Measurements from ENCODE around the gene POLR3K. TPM values are rescaled to one million over a fixed set of nuclear protein-coding genes. Genes with fewer than 3 reads are reported as not detected.

Gene POLR3K
- total RNA-seq, 1 experiment from 2014 or later = 40.1 TPM

DNA sequence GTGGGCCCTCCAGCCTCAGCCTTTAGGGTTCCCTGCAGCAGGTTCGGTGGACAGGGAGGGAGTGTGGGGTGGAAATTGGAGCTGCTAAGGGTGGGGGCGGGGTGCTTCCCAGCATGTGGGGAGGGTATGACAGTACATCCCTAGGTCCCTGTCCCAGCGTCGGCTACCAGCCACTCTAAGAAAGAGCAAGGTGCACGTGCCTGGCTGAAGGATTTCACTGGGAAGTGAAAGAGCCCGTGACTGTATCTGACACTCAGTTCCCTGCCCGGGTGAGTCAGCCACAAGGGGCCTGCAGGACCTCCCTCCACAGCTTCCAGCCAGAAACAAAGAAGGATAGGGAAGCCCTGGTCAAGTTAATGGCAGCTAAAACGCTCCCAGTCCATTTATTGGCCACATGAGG, 4.3 kb upstream of the POLR3K start:
- no peak for TF ChIP-seq NFE2L1 (CRISPR knock-in tag; IDR thresholded peaks at IDR 0.05)
- no peak for TF ChIP-seq ESRRA (CRISPR knock-in tag; IDR thresholded peaks at IDR 0.05; ENCODE audit: borderline replicate concordance)
- no peak for TF ChIP-seq JAZF1 (CRISPR knock-in tag; IDR thresholded peaks at IDR 0.05)
- TF ChIP-seq EMX1 (CRISPR knock-in tag; IDR thresholded peaks at IDR 0.05) = no peak
- TF ChIP-seq NR1H2 (CRISPR knock-in tag; IDR thresholded peaks at IDR 0.05) = no peak
- TF ChIP-seq, protein P1, sequence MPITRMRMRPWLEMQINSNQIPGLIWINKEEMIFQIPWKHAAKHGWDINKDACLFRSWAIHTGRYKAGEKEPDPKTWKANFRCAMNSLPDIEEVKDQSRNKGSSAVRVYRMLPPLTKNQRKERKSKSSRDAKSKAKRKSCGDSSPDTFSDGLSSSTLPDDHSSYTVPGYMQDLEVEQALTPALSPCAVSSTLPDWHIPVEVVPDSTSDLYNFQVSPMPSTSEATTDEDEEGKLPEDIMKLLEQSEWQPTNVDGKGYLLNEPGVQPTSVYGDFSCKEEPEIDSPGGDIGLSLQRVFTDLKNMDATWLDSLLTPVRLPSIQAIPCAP (CRISPR knock-in tag; IDR thresholded peaks at IDR 0.05) = no peak
- no peak for TF ChIP-seq SP1 (CRISPR knock-in tag; conservative IDR thresholded peaks at IDR 0.05)
- TF ChIP-seq, protein P2, sequence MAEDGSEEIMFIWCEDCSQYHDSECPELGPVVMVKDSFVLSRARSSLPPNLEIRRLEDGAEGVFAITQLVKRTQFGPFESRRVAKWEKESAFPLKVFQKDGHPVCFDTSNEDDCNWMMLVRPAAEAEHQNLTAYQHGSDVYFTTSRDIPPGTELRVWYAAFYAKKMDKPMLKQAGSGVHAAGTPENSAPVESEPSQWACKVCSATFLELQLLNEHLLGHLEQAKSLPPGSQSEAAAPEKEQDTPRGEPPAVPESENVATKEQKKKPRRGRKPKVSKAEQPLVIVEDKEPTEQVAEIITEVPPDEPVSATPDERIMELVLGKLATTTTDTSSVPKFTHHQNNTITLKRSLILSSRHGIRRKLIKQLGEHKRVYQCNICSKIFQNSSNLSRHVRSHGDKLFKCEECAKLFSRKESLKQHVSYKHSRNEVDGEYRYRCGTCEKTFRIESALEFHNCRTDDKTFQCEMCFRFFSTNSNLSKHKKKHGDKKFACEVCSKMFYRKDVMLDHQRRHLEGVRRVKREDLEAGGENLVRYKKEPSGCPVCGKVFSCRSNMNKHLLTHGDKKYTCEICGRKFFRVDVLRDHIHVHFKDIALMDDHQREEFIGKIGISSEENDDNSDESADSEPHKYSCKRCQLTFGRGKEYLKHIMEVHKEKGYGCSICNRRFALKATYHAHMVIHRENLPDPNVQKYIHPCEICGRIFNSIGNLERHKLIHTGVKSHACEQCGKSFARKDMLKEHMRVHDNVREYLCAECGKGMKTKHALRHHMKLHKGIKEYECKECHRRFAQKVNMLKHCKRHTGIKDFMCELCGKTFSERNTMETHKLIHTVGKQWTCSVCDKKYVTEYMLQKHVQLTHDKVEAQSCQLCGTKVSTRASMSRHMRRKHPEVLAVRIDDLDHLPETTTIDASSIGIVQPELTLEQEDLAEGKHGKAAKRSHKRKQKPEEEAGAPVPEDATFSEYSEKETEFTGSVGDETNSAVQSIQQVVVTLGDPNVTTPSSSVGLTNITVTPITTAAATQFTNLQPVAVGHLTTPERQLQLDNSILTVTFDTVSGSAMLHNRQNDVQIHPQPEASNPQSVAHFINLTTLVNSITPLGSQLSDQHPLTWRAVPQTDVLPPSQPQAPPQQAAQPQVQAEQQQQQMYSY (CRISPR knock-in tag; IDR thresholded peaks at IDR 0.05) = no peak
- no peak for TF ChIP-seq TEAD4 (CRISPR knock-in tag; IDR thresholded peaks at IDR 0.05)
- TF ChIP-seq, protein P3, sequence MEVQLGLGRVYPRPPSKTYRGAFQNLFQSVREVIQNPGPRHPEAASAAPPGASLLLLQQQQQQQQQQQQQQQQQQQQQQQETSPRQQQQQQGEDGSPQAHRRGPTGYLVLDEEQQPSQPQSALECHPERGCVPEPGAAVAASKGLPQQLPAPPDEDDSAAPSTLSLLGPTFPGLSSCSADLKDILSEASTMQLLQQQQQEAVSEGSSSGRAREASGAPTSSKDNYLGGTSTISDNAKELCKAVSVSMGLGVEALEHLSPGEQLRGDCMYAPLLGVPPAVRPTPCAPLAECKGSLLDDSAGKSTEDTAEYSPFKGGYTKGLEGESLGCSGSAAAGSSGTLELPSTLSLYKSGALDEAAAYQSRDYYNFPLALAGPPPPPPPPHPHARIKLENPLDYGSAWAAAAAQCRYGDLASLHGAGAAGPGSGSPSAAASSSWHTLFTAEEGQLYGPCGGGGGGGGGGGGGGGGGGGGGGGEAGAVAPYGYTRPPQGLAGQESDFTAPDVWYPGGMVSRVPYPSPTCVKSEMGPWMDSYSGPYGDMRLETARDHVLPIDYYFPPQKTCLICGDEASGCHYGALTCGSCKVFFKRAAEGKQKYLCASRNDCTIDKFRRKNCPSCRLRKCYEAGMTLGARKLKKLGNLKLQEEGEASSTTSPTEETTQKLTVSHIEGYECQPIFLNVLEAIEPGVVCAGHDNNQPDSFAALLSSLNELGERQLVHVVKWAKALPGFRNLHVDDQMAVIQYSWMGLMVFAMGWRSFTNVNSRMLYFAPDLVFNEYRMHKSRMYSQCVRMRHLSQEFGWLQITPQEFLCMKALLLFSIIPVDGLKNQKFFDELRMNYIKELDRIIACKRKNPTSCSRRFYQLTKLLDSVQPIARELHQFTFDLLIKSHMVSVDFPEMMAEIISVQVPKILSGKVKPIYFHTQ (CRISPR knock-in tag; IDR thresholded peaks at IDR 0.05) = no peak
- no peak for TF ChIP-seq KAT7 (CRISPR knock-in tag; IDR thresholded peaks at IDR 0.05; ENCODE audit: borderline replicate concordance)
- TF ChIP-seq ATF1 (CRISPR knock-in tag; IDR thresholded peaks at IDR 0.05) = no peak
- TF ChIP-seq HMGA2 (CRISPR knock-in tag; IDR thresholded peaks at IDR 0.05) = no peak
- TF ChIP-seq, protein P4, sequence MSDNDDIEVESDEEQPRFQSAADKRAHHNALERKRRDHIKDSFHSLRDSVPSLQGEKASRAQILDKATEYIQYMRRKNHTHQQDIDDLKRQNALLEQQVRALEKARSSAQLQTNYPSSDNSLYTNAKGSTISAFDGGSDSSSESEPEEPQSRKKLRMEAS (CRISPR knock-in tag; IDR thresholded peaks at IDR 0.05) = no peak
- TF ChIP-seq, protein P5, sequence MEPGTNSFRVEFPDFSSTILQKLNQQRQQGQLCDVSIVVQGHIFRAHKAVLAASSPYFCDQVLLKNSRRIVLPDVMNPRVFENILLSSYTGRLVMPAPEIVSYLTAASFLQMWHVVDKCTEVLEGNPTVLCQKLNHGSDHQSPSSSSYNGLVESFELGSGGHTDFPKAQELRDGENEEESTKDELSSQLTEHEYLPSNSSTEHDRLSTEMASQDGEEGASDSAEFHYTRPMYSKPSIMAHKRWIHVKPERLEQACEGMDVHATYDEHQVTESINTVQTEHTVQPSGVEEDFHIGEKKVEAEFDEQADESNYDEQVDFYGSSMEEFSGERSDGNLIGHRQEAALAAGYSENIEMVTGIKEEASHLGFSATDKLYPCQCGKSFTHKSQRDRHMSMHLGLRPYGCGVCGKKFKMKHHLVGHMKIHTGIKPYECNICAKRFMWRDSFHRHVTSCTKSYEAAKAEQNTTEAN (CRISPR knock-in tag; IDR thresholded peaks at IDR 0.05) = no peak
- no peak for TF ChIP-seq ZNF219 (CRISPR knock-in tag; IDR thresholded peaks at IDR 0.05; ENCODE audit: borderline replicate concordance)
- no peak for TF ChIP-seq SOX15 (CRISPR knock-in tag; IDR thresholded peaks at IDR 0.05)
- no peak for TF ChIP-seq RORB (CRISPR knock-in tag; IDR thresholded peaks at IDR 0.05)
- peaks cover 2% of the 10 kb centered on the region for H3K4me1 Mint-ChIP-seq
- ChIA-PET POLR2A (no interaction called here), CTCF (interaction anchor here (0.6 to 1.7 kb wide), 4 partner anchors 8 to 123 kb away, joined by 3 to 5 read pairs (median 4); partner anchors contain the start of gene HBQ1)
- peaks cover 47% of the 10 kb centered on the region for H3K36me3 Mint-ChIP-seq
- DNase-seq (ENCODE audit: low spot score) (no peak), ATAC-seq (no peak)
- no peaks in the 10 kb centered on the region; the same call in 1 of the 2 replicates for H3K27me3 Mint-ChIP-seq (ENCODE audit: low read depth)
- no peak overlapping the region for H3K27ac Mint-ChIP-seq
- no peak overlapping the region for H3K4me3 Mint-ChIP-seq
- H3K9me3 Mint-ChIP-seq = no peaks in the 10 kb centered on the region
